CD14-positive monocyte (primary cell): Measurements from ENCODE around the gene FMO4. TPM values are rescaled to one million over a fixed set of nuclear protein-coding genes. Genes with fewer than 3 reads are reported as not detected.
A peak's percentile ranks its signal among the peaks of the same experiment; 100 is the strongest.

Experiments used
- DNase-seq, 3 donors: peaks; one replicate each; pipeline ENCODE4 v3.0.0-alpha.2; 2011 to 2022
- H2AFZ ChIP-seq: 2 replicates; pipeline ENCODE4 v1.6.0; 2012; ENCODE audit warnings: mild to moderate bottlenecking, low read depth, low read length, inconsistent platforms; ENCODE audit not compliant: insufficient read depth, poor library complexity, severe bottlenecking
- H3K27ac ChIP-seq, 2 donors: 1 replicate in 1 of 2; 2 replicates in 1 of 2; pipeline ENCODE4 v1.5.1; 2012 to 2013; ENCODE audit warnings: low read length in 2 of 2, control low read depth in 1 of 2, inconsistent platforms in 1 of 2, low read depth in 1 of 2, mild to moderate bottlenecking in 1 of 2
- H3K27me3 ChIP-seq, 2 donors: one replicate each; pipeline versions ENCODE4 v1.6.0 to v1.6.1; 2011 to 2013; ENCODE audit warnings: low read length in 2 of 2; ENCODE audit not compliant: control insufficient read depth in 2 of 2, insufficient read depth in 2 of 2
- H3K36me3 ChIP-seq, 2 donors: replicated peaks in 1 of 2; 1 replicate in 1 of 2; 2 replicates in 1 of 2; pipeline versions ENCODE4 v1.5.1 to v1.6.1; 2012 to 2013; ENCODE audit warnings: low read length in 2 of 2, control low read depth in 1 of 2, inconsistent platforms in 1 of 2, mild to moderate bottlenecking in 1 of 2; ENCODE audit not compliant: insufficient read depth in 2 of 2, control insufficient read depth in 1 of 2
- H3K4me1 ChIP-seq, 2 donors: 1 replicate in 1 of 2; 2 replicates in 1 of 2; pipeline versions ENCODE4 v1.5.1 to v1.6.1; 2012 to 2013; ENCODE audit warnings: low read length in 2 of 2, control low read depth in 1 of 2, inconsistent platforms in 1 of 2, mild to moderate bottlenecking in 1 of 2, moderate library complexity in 1 of 2; ENCODE audit not compliant: insufficient read depth in 2 of 2, control insufficient read depth in 1 of 2
- H3K4me2 ChIP-seq: replicated peaks from 2 replicates; pipeline ENCODE3; 2012; ENCODE audit warnings: low read length, moderate library complexity, mild to moderate bottlenecking; ENCODE audit not compliant: poor library complexity, severe bottlenecking; ENCODE audit errors: extremely low read depth
- H3K4me3 ChIP-seq, 3 experiments: fragments of 200-600 bp in 1 of 3; sonication (generic) in 1 of 3; replicated peaks in 1 of 3; 1 replicate in 2 of 3; 2 replicates in 1 of 3; pipeline ENCODE4 v1.5.1; 2011 to 2013; ENCODE audit warnings: low read length in 3 of 3, mild to moderate bottlenecking in 3 of 3, control low read depth in 2 of 3, low read depth in 2 of 3, inconsistent platforms in 1 of 3, moderate library complexity in 1 of 3
- H3K79me2 ChIP-seq: 2 replicates; pipeline ENCODE4 v1.6.0; 2012; ENCODE audit warnings: mild to moderate bottlenecking, control low read depth, inconsistent platforms, low read length, moderate library complexity; ENCODE audit not compliant: insufficient read depth
- H3K9ac ChIP-seq: 2 replicates; pipeline ENCODE4 v1.6.0; 2017; ENCODE audit warnings: low read length, mild to moderate bottlenecking; ENCODE audit not compliant: insufficient read depth, poor library complexity, severe bottlenecking
- H3K9me3 ChIP-seq, 2 donors: replicated peaks in 1 of 2; 1 replicate in 1 of 2; 2 replicates in 1 of 2; pipeline versions ENCODE4 v1.5.1 to v1.6.1; 2012 to 2013; ENCODE audit warnings: low read length in 2 of 2, control low read depth in 1 of 2; ENCODE audit not compliant: control insufficient read depth in 1 of 2, insufficient read depth in 1 of 2
- H4K20me1 ChIP-seq: 2 replicates; pipeline ENCODE4 v1.6.0; 2012; ENCODE audit warnings: mild to moderate bottlenecking, low read length, control low read depth, moderate library complexity; ENCODE audit not compliant: insufficient read depth
- H3K27ac Mint-ChIP-seq, 7 donors: one replicate each; pipeline ENCODE4 v1.8.0; 2020; ENCODE audit warnings: mild to moderate bottlenecking in 7 of 7, mixed read lengths in 7 of 7, moderate library complexity in 6 of 7, inconsistent platforms in 2 of 7
- H3K27me3 Mint-ChIP-seq, 3 donors: one replicate each; pipeline ENCODE4 v1.8.0; 2021 to 2022; ENCODE audit warnings: low read depth in 3 of 3, mild to moderate bottlenecking in 3 of 3, mixed read lengths in 3 of 3, moderate library complexity in 3 of 3, inconsistent platforms in 1 of 3
- H3K36me3 Mint-ChIP-seq, 2 donors: one replicate each; pipeline ENCODE4 v1.8.0; 2020; ENCODE audit warnings: mixed read lengths in 2 of 2, inconsistent platforms in 1 of 2, mild to moderate bottlenecking in 1 of 2
- H3K4me1 Mint-ChIP-seq: one replicate; pipeline ENCODE4 v1.8.0; 2020; ENCODE audit warnings: mild to moderate bottlenecking, mixed read lengths
- H3K4me3 Mint-ChIP-seq, 2 donors: one replicate each; pipeline ENCODE4 v1.8.0; 2020; ENCODE audit warnings: mild to moderate bottlenecking in 2 of 2, mixed read lengths in 2 of 2, moderate library complexity in 1 of 2
- H3K9me3 Mint-ChIP-seq, 7 donors: one replicate each; pipeline ENCODE4 v1.8.0; 2020 to 2022; ENCODE audit warnings: mixed read lengths in 7 of 7, mild to moderate bottlenecking in 6 of 7, moderate library complexity in 6 of 7, inconsistent platforms in 2 of 7
- WGBS: methylation state at CpG from one replicate; pipeline ENCODE4 v1.1.5; 2013; ENCODE audit warnings: missing lambda C conversion rate; ENCODE audit not compliant: insufficient coverage; 5-methylcytosine and 5-hydroxymethylcytosine counted together
- intact Hi-C, 2 donors: fragments of 100-400 bp; cut with micrococcal nuclease; formaldehyde crosslinking; loops; one replicate each; pipeline versions ENCODE4 v1.15.0 to v1.15.1; 2023
- polyA minus RNA-seq: library from RNA; depleted of rRNA, polyadenylated mRNA; stranded (reverse); fragments of >200 nt; gene quantifications from 2 replicates; pipeline ENCODE4 v1.2.3, GENCODE V29; 2012
- polyA plus RNA-seq, 3 donors: library from polyadenylated mRNA; depleted of rRNA in 1 of 3; unstranded in 2 of 3; stranded (reverse) in 1 of 3; fragments of 300-500 nt in 2 of 3; fragments of >200 nt in 1 of 3; fragmentation: Illumina TruSeq in 2 of 3; gene quantifications; 1 replicate in 2 of 3; 2 replicates in 1 of 3; pipeline ENCODE4 v1.2.3, GENCODE V29; 2012 to 2021
- total RNA-seq, 12 experiments: library from RNA in 1 of 12; stranded (reverse) in 1 of 12; fragments of 120-200 nt in 1 of 12; gene quantifications; one replicate each; pipeline ENCODE4 v1.2.4 and lab custom pipeline; 2013 to 2026; ENCODE audit warnings: mixed read lengths in 6 of 12, inconsistent platforms in 1 of 12
- TF ChIP-seq, protein P1 (sequence below): fragments of 200-600 bp; IDR thresholded peaks from one replicate; pipeline ENCODE4 v1.8.0; 2022; ENCODE audit warnings: antibody characterized with exemption, mild to moderate bottlenecking

The FMO4 gene
- 1.9 TPM for total RNA-seq (2013)
- polyA plus RNA-seq (1 to 10 TPM; 1.3 to 1.9 (median 1.6) TPM), polyA minus RNA-seq (0.55 and 0.64 TPM in 2 replicates), total RNA-seq (lab: John Stamatoyannopoulos, UW) (0.93 to 3.9 (median 2.3) reads per million in 11 experiments)

DNA sequence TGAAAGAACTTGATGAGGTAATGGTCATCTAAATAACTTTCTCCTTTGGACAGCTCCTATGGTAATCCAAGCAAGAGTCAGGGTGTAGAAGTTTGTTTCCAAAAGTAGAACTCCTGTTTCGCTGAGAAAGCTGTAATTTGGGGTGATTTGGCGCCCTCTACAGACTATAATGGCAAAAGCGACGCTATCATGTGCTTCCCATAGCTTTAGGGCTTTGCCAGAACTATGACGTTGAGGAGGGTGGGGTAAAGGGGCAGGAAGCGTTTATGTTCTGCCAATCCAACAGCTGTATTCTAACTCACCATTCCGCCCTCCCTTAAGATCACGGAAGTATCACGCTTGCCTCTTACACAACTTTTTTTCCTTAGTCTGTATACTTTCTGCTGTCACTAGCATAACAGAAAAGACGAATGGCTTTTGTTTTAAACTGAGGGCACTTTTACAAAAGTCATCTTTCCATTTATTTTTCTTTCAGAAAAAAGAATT is at the start of gene FMO4:
Gene FMO4 (plus strand): TSS at position 349 of the 486 bp plus-strand sequence. CDS start 5,643 bp downstream, outside the sequence.
- H3K4me2 ChIP-seq, result peak within 1 kb of the TSS; percentile 62
- peak within 1 kb of the TSS in 1 of 2 donors; percentile 92 for H3K27ac ChIP-seq
- TF ChIP-seq, protein P1, sequence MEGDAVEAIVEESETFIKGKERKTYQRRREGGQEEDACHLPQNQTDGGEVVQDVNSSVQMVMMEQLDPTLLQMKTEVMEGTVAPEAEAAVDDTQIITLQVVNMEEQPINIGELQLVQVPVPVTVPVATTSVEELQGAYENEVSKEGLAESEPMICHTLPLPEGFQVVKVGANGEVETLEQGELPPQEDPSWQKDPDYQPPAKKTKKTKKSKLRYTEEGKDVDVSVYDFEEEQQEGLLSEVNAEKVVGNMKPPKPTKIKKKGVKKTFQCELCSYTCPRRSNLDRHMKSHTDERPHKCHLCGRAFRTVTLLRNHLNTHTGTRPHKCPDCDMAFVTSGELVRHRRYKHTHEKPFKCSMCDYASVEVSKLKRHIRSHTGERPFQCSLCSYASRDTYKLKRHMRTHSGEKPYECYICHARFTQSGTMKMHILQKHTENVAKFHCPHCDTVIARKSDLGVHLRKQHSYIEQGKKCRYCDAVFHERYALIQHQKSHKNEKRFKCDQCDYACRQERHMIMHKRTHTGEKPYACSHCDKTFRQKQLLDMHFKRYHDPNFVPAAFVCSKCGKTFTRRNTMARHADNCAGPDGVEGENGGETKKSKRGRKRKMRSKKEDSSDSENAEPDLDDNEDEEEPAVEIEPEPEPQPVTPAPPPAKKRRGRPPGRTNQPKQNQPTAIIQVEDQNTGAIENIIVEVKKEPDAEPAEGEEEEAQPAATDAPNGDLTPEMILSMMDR, result peak; percentile 78
- peaks cover 11 to 13% of the 10 kb centered on the region in 2 donors for H3K4me1 ChIP-seq
- Mint-ChIP-seq H3K36me3 (peaks cover 1% of the 10 kb centered on the region in 2 donors), H3K4me1 (peaks cover 21% of the 10 kb centered on the region), H3K27ac (peak within 1 kb of the TSS; percentile 91 to 98 (median 95)), H3K4me3 (peak within 1 kb of the TSS; percentile 45 to 75), H3K9me3 (peaks cover 0 to 4% (median under 1%) of the 10 kb centered on the region in 7 donors), H3K27me3 (peaks cover 0 to 2% (median 0%) of the 10 kb centered on the region in 3 donors)
- peak; percentile 97 to 99 (median 99) for DNase-seq
- H3K4me3 ChIP-seq, result peak within 1 kb of the TSS; percentile 20 to 66 (median 53)
- H4K20me1 ChIP-seq, result no peaks in the 10 kb centered on the region
- 0% methylated on average over 4 of the region's 10 CpGs for WGBS
- H2AFZ ChIP-seq, result peak within 1 kb of the TSS; percentile 80
- peak within 1 kb of the TSS; percentile 64 for H3K9ac ChIP-seq
- peaks cover 0 to under 1% of the 10 kb centered on the region in 2 donors for H3K9me3 ChIP-seq
- intact Hi-C loops, result no loop called here
- H3K27me3 ChIP-seq, result no peaks in the 10 kb centered on the region
- no peaks in the 10 kb centered on the region for H3K36me3 ChIP-seq
- no peaks in the 10 kb centered on the region for H3K79me2 ChIP-seq

DNA sequence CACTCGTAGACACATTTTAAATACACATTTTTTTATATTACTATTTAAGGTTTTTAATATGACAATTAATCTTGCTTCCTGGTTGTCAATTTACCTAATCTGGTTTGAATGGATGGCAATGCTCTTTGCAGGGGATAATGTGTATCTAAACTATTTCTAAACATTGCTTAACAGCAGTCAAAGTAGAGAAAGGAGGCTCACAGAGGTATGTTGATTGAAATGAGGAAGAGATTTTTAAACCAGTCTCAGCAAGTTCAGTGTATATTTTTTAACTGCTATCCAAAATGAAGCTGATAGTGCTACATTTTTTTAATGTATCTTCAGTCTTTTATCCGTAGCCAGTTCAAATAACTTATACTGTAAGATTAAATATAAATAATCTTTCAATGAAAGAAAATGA is 48.3 kb upstream of the FMO4 start:
- Histone ChIP-seq H3K36me3 (no peaks in the 10 kb centered on the region), H3K4me3 (no peak overlapping the region), H3K9ac (no peak overlapping the region), H3K4me2 (no peak overlapping the region), H3K79me2 (no peaks in the 10 kb centered on the region), H3K4me1 (no peaks in the 10 kb centered on the region), H3K27me3 (no peaks in the 10 kb centered on the region), H3K9me3 (no peaks in the 10 kb centered on the region), H4K20me1 (no peaks in the 10 kb centered on the region), H3K27ac (no peak overlapping the region), H2AFZ (no peak overlapping the region)
- no peak for DNase-seq
- H3K4me1 Mint-ChIP-seq, result no peaks in the 10 kb centered on the region
- H3K27ac Mint-ChIP-seq, result no peak overlapping the region
- intact Hi-C loops, result no loop called here
- peaks cover 0 to 5% (median 2%) of the 10 kb centered on the region in 3 donors for H3K27me3 Mint-ChIP-seq
- no peak overlapping the region for H3K4me3 Mint-ChIP-seq
- peaks cover 0 to 3% (median 2%) of the 10 kb centered on the region in 7 donors for H3K9me3 Mint-ChIP-seq
- no peaks in the 10 kb centered on the region for H3K36me3 Mint-ChIP-seq
- WGBS, result no CpG with 5 or more reads among the region's 2 CpGs
- TF ChIP-seq, protein P1, result no peak
